TTC549 (cell line): ENCODE results near the gene MYO1B.

Experiments
- FAIRE-seq: peaks from 2 replicates; lab custom pipeline; 2012; peaks lifted over from hg19 to GRCh38; lab: Jason Lieb, UNC

Gene MYO1B

GRCh38 chr2:191245046-191245868, at the start of gene MYO1B:
MYO1B (plus strand) TSS chr2:191245404; CDS start chr2:191276896, 31,492 bp downstream.
- no peak for FAIRE-seq

GRCh38 chr2:191197096-191197495, 48.1 kb upstream of the MYO1B start:
- FAIRE-seq, result no peak

- no peak for FAIRE-seq
These were observed 46.9 kb upstream of the MYO1B start for GRCh38 chr2:191198271-191198670.

- no peak for FAIRE-seq
These were observed 45.2 kb upstream of the MYO1B start for GRCh38 chr2:191199929-191200512.

DNA sequence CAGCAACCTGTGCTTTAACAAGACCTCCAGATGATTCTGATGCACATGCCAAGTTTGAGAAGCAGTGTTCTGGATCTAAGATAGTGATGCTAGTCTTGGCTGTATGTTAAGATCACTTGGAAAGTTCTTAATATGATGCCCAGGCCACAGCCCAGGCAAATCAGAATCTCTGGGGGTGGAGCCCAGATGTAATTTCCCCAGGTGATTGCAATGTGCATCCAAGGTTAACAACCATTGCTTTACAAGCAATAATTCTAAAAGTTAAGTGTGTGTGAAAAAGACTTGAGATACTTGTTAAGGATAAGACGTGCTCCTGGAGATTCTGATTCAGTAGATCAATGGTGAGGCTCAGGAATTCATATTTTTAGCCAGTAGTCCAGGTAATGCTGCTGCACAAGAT, 44.3 kb upstream of the MYO1B start:
- FAIRE-seq, result no peak

DNA sequence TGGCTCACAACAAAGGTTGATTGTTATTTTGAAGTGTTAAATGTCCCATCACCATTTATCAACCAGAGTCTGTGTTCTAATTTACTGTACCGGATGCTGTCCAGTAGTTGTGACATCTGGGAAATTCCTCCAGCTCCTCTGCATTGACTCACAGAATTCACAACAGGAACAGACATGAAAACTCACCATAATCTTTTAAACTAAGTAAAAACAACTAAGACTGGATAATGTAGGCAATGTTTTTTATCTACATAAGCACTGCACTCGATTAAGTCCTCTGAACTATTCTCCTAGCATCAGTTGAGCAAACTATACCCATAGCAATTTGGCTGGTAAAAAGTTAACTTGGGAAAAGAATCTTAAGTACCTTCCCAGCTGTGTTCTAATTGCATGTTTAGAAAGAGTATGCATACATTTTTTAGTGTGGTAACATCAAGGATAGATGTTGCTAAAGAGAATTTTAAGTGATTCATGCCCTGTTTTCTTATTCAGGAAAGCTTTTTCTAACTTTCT, 42.9 kb upstream of the MYO1B start:
- no peak for FAIRE-seq

DNA sequence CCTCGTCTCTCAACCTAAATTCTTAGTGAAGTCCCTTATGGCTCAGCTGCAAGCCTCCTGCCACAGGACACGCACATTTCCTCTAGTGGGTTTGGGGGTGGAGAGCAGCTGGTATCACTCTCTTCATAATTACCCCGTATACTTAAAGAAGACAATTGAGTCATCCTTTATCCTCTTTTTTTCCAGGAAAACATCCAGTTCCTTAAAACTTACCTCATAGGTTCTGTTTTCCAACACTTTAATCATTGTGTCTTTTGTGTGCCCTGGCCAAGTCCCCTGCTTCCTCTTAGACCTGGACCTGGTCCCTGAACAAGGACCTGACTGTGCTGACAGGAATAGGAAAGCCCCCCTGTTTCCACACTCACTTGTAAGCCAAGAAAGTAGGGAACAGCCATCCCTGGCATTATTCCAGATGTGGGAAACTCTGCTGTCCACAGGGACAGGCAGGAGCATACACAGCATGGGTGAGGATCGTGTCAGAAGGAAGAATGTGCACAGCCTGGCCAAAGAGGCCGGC, 42.3 kb upstream of the MYO1B start:
- no peak for FAIRE-seq

- no peak for FAIRE-seq
These were observed 40.8 kb upstream of the MYO1B start for GRCh38 chr2:191204433-191204832.

- no peak for FAIRE-seq
These were observed 38.4 kb upstream of the MYO1B start for GRCh38 chr2:191206613-191207471.

- no peak for FAIRE-seq
These were observed 35.9 kb upstream of the MYO1B start for GRCh38 chr2:191209340-191209739.

- FAIRE-seq, result no peak
These were observed 33.1 kb upstream of the MYO1B start for GRCh38 chr2:191212119-191212518.

GRCh38 chr2:191213333-191213732, 31.9 kb upstream of the MYO1B start:
- no peak for FAIRE-seq

GRCh38 chr2:191215230-191215629, 30.0 kb upstream of the MYO1B start:
- FAIRE-seq, result no peak

DNA sequence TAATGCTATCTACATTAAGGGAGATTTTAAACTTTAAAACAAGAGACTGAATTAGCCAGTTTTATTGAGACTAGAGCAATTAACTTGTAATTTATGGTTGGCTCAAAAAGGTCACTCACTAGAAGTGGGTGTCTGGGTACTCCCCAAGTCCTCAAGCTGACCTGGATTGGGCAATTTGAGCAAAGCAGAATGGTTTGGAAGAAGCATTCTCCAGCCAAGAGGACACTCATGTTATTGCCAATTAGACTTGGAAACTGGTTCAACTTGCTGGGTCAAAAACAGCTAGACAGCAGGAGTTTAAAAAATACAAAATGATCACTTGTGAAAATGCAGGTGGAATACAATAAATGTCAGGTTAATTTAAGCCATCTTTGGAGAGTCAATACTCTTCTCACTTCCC, 29.5 kb upstream of the MYO1B start:
- FAIRE-seq, result no peak

DNA sequence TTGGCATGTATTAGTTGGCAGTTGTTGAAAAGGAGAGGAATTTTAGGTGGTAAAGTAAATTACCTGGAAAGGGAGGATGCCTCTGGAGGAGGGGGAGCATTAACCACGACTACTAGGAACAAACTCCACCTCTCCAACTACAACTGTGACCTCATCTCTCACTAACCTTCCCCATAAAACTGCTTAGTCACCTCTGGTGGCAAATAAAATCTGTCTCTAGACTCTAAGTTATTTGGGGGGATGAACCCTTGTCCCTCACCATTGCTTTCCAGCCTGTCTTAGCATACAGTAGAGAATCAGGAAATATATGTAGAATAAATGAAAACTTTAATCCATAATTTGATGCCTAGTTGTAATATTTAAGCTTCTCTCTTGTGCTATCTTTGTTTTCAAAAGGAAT, 27.6 kb upstream of the MYO1B start:
- FAIRE-seq, result no peak

GRCh38 chr2:191218292-191218898, 26.8 kb upstream of the MYO1B start:
- FAIRE-seq, result no peak

- FAIRE-seq, result no peak
These were observed 24.5 kb upstream of the MYO1B start for GRCh38 chr2:191220671-191221070.

- FAIRE-seq, result no peak
These were observed 23.5 kb upstream of the MYO1B start for GRCh38 chr2:191221666-191222065.

GRCh38 chr2:191222507-191222906, 22.7 kb upstream of the MYO1B start:
- FAIRE-seq, result no peak

DNA sequence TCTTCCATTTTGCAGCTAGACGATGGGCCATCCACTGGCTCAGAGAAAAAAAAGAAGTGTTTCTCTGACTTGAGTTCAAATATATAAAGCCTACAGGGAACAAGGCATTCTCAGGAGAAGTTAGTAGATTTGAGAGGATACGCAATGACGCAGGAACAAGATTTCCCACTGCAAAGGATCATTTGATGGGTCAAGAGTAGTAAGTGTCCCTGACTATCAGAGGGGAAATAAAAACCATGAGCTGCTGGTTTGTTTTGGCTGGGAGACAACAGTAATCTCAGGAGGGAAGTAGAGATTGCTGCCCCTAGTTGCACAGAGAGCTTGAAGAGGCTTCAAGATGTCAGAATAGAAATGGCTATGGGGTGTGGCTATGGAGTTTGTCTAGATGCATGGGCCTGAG, 22.3 kb upstream of the MYO1B start:
- FAIRE-seq, result no peak

- no peak for FAIRE-seq
These were observed 20.1 kb upstream of the MYO1B start for GRCh38 chr2:191225126-191225525.

- no peak for FAIRE-seq
These were observed 19.5 kb upstream of the MYO1B start for GRCh38 chr2:191225690-191226089.
